ENCODE data around the gene DNAJB2.

- TF ChIP-seq POLR2A (IDR thresholded peaks at IDR 0.05; ENCODE audit: low read depth, low read length) (no peak), POLR2AphosphoS5 (IDR thresholded peaks at IDR 0.05; ENCODE audit: low read depth, low read length) (no peak), TAF1 (IDR thresholded peaks at IDR 0.05; ENCODE audit: low read depth, low read length) (no peak)
These were observed 19.7 kb downstream of the DNAJB2 start for GRCh38 chr2:219298759-219299371.
